Activated naive CD4-positive, alpha-beta T cell treated with anti-CD3 and anti-CD28 coated beads for 36 hours (primary cell): ENCODE data around the gene ADRB1. TPM values are rescaled to one million over a fixed set of nuclear protein-coding genes. Genes with fewer than 3 reads are reported as not detected.

Experiments
- CTCF ChIA-PET: fragments of 350-600 bp; sonication (Branson Sonifier 250); formaldehyde crosslinking; loops from one replicate; lab custom pipeline; 2021; ENCODE audit warnings: antibody characterized with exemption; lab: Charles Lee
- DNase-seq: peaks from one replicate; pipeline ENCODE4 v3.0.0-alpha.2; 2020
- H3K27ac Mint-ChIP-seq: one replicate; pipeline ENCODE4 v1.8.0; 2021; ENCODE audit warnings: mild to moderate bottlenecking, mixed read lengths
- H3K27me3 Mint-ChIP-seq: one replicate; pipeline ENCODE4 v1.8.0; 2021; ENCODE audit warnings: low read depth, mixed read lengths
- H3K36me3 Mint-ChIP-seq: one replicate; pipeline ENCODE4 v1.8.0; 2021; ENCODE audit warnings: low read depth, mixed read lengths
- H3K4me1 Mint-ChIP-seq: one replicate; pipeline ENCODE4 v1.8.0; 2021; ENCODE audit warnings: low read depth, mixed read lengths
- H3K4me3 Mint-ChIP-seq: one replicate; pipeline ENCODE4 v1.8.0; 2021; ENCODE audit warnings: mild to moderate bottlenecking, moderate library complexity, mixed read lengths
- H3K9me3 Mint-ChIP-seq: one replicate; pipeline ENCODE4 v1.8.0; 2021; ENCODE audit warnings: mixed read lengths
- intact Hi-C: fragments of 100-400 bp; cut with micrococcal nuclease; formaldehyde crosslinking; loops from one replicate; pipeline ENCODE4 v1.15.1; 2023
- total RNA-seq, 2 experiments: library from RNA; stranded (reverse); gene quantifications; one replicate each; pipeline ENCODE4 v1.2.3, GENCODE V29; 2021

ADRB1 gene
- total RNA-seq, 2 experiments from 2014 or later: not detected

DNA sequence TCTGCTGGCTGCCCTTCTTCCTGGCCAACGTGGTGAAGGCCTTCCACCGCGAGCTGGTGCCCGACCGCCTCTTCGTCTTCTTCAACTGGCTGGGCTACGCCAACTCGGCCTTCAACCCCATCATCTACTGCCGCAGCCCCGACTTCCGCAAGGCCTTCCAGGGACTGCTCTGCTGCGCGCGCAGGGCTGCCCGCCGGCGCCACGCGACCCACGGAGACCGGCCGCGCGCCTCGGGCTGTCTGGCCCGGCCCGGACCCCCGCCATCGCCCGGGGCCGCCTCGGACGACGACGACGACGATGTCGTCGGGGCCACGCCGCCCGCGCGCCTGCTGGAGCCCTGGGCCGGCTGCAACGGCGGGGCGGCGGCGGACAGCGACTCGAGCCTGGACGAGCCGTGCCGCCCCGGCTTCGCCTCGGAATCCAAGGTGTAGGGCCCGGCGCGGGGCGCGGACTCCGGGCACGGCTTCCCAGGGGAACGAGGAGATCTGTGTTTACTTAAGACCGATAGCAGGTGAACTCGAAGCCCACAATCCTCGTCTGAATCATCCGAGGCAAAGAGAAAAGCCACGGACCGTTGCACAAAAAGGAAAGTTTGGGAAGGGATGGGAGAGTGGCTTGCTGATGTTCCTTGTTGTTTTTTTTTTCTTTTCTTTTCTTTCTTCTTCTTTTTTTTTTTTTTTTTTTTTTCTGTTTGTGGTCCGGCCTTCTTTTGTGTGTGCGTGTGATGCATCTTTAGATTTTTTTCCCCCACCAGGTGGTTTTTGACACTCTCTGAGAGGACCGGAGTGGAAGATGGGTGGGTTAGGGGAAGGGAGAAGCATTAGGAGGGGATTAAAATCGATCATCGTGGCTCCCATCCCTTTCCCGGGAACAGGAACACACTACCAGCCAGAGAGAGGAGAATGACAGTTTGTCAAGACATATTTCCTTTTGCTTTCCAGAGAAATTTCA is 1.7 kb downstream of the ADRB1 start:
- Mint-ChIP-seq H3K36me3 (no peaks in the 10 kb centered on the region), H3K27me3 (peaks cover 62% of the 10 kb centered on the region), H3K9me3 (no peaks in the 10 kb centered on the region), H3K4me1 (peaks cover 11% of the 10 kb centered on the region), H3K4me3 (peak overlapping the region; percentile 61), H3K27ac (no peak overlapping the region)
- DNase-seq: no peak
- intact Hi-C loops: no loop called here
- CTCF ChIA-PET: interaction anchor here (1.8 kb wide), 1 partner anchor 57 kb away, joined by 4 read pairs; no protein-coding TSS in a partner anchor

DNA sequence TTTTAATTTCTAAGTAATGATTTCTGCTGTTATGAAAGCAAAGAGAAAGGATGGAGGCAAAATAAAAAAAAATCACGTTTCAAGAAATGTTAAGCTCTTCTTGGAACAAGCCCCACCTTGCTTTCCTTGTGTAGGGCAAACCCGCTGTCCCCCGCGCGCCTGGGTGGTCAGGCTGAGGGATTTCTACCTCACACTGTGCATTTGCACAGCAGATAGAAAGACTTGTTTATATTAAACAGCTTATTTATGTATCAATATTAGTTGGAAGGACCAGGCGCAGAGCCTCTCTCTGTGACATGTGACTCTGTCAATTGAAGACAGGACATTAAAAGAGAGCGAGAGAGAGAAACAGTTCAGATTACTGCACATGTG is 2.4 kb downstream of the ADRB1 start:
- H3K4me3 Mint-ChIP-seq: no peak overlapping the region
- H3K27ac Mint-ChIP-seq: no peak overlapping the region
- H3K27me3 Mint-ChIP-seq: peaks cover 61% of the 10 kb centered on the region
- H3K4me1 Mint-ChIP-seq: peaks cover 11% of the 10 kb centered on the region
- intact Hi-C loops: no loop called here
- no peak for DNase-seq
- CTCF ChIA-PET: interaction anchor here (1.8 kb wide), 1 partner anchor 56 kb away, joined by 4 read pairs; no protein-coding TSS in a partner anchor
- no peaks in the 10 kb centered on the region for H3K9me3 Mint-ChIP-seq
- H3K36me3 Mint-ChIP-seq: no peaks in the 10 kb centered on the region

DNA sequence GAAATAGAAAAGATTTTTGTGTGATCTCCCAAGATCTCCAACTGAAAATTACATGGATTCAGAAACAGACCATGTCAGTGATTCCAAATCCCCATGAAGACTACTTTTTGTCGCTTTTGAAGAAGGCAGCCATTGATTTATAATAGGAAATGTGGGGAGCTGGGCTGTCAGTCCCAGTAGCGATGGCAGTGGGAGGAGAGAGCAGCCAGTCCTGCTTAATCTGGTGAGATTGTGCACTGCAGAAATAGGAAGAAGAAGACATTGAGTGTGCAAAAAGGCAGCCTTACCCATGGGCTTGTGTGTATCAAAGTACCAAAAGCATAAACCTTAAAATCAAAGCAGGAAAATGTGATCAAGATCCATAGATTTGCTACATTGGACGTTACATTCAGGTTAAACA is 4.8 kb downstream of the ADRB1 start:
- peaks cover 50% of the 10 kb centered on the region for H3K27me3 Mint-ChIP-seq
- H3K4me3 Mint-ChIP-seq: no peak overlapping the region
- H3K9me3 Mint-ChIP-seq: no peaks in the 10 kb centered on the region
- H3K4me1 Mint-ChIP-seq: peaks cover 7% of the 10 kb centered on the region
- intact Hi-C loops: no loop called here
- no peak for DNase-seq
- H3K36me3 Mint-ChIP-seq: no peaks in the 10 kb centered on the region
- no peak overlapping the region for H3K27ac Mint-ChIP-seq
- CTCF ChIA-PET: interaction anchor here (0.6 kb wide), 1 partner anchor 243 kb away, joined by 5 read pairs; no protein-coding TSS in a partner anchor

DNA sequence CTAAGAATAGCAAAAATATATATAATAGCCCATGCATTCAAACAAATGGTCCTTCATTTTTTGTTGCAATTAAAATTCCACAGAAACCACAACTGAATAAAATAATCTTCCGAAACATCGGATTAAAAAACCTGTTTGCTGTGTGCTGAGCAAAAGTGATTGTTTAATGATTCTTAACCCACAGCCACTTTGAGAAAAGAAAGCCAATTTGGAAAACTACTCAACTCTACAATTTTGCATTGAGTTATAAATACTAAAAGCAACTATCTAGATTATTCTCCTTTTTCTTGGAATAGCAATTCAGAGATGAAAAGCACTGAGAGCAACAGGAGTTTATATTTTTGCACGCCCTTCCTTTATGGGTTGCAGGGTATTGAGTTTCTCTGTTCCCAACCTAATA is 8.0 kb downstream of the ADRB1 start:
- Mint-ChIP-seq H3K4me1 (no peaks in the 10 kb centered on the region), H3K9me3 (no peaks in the 10 kb centered on the region), H3K27ac (no peak overlapping the region), H3K4me3 (no peak overlapping the region), H3K27me3 (peaks cover 32% of the 10 kb centered on the region), H3K36me3 (no peaks in the 10 kb centered on the region)
- intact Hi-C loops: no loop called here
- no peak for DNase-seq
- CTCF ChIA-PET: no interaction called here

DNA sequence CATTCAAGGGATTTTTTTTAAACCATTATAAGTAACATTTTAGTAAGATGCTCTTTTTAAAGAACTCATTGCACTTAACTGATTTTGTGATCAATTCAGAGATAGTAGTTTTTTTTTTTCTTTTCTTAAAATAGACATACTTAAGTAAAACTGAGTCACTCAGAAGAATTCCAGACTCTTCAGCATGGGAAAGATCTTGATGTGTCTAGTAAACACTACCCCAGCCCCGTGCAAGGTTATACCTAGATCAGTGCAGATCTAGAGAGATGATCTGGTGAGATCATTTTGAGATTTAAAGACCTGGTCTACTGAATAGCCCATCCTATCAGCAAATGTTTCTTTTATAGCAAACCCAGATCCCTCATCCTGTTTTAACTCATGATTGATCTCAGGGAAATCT is 8.6 kb downstream of the ADRB1 start:
- H3K4me1 Mint-ChIP-seq: no peaks in the 10 kb centered on the region
- no peak for DNase-seq
- peaks cover 29% of the 10 kb centered on the region for H3K27me3 Mint-ChIP-seq
- H3K36me3 Mint-ChIP-seq: no peaks in the 10 kb centered on the region
- no peak overlapping the region for H3K4me3 Mint-ChIP-seq
- no peak overlapping the region for H3K27ac Mint-ChIP-seq
- no peaks in the 10 kb centered on the region for H3K9me3 Mint-ChIP-seq
- CTCF ChIA-PET: no interaction called here
- intact Hi-C loops: no loop called here

DNA sequence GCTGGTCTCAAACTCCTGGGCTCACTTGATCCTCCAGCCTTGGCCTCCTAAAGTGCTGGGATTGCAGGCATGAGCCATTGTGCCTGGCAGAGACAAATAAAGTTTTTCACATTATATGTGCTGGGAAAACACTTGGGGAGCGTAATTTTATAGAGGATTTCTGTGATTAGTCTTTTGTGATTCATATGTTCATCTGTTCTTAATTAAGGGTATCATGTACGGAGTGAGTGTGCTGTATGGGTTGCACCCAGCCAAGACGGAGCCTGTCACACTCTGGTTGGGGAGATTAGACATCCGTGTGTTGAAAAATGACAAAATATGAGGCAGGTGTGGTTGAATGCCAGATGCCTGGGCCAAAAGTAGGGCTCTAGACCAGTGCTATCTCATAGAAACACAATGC is 10.3 kb downstream of the ADRB1 start:
- intact Hi-C loops: no loop called here
- no peak overlapping the region for H3K27ac Mint-ChIP-seq
- H3K27me3 Mint-ChIP-seq: peaks cover 20% of the 10 kb centered on the region
- no peaks in the 10 kb centered on the region for H3K9me3 Mint-ChIP-seq
- H3K4me3 Mint-ChIP-seq: no peak overlapping the region
- no peak for DNase-seq
- CTCF ChIA-PET: interaction anchor here (0.6 kb wide), 1 partner anchor 1159 kb away, joined by 3 read pairs; no protein-coding TSS in a partner anchor
- H3K36me3 Mint-ChIP-seq: no peaks in the 10 kb centered on the region
- no peaks in the 10 kb centered on the region for H3K4me1 Mint-ChIP-seq

DNA sequence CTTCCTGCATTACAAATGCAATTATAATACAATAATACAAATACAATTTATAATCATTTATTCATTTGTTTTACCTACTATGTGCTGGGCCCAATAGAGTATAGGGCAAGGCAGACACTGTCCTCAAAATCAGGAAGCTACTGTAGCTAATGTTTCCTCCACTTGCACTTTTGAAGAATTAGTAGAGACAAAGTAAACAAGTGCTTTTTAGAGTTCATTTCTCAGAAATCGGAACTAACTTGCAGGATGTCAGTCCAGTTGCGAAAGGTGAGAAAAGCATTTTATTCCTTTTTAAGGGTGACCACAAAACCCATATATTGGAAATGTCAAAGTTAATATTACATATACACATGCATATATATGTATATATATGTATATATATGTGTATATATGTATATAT is 14.2 kb downstream of the ADRB1 start:
- intact Hi-C loops: no loop called here
- Mint-ChIP-seq H3K27ac (no peak overlapping the region), H3K27me3 (peaks cover 4% of the 10 kb centered on the region), H3K9me3 (no peaks in the 10 kb centered on the region), H3K4me1 (no peaks in the 10 kb centered on the region), H3K36me3 (no peaks in the 10 kb centered on the region), H3K4me3 (no peak overlapping the region)
- CTCF ChIA-PET: interaction anchor here (0.6 kb wide), 1 partner anchor 226 kb away, joined by 3 read pairs; no protein-coding TSS in a partner anchor
- no peak for DNase-seq

DNA sequence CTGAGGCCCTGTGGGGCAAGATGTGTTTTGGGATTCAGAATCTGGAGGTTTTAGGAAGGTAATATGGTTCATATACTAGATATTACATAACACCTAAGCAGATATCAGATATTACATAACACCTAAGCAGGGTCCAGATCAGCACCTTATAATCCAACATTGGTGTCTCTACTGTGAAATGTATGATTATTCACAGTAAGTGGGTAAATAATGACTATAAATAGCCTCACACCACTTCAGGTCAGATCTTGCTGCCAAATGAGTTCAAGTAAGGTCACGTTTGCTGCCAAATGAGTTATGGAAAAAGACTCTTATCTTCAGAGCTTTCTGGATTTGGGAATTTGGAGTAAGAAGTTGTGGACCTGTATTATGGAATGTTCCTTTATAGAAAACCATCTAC is 14.6 kb downstream of the ADRB1 start:
- Mint-ChIP-seq H3K36me3 (no peaks in the 10 kb centered on the region), H3K4me1 (no peaks in the 10 kb centered on the region)
- CTCF ChIA-PET: interaction anchor here (0.6 kb wide), 1 partner anchor 227 kb away, joined by 3 read pairs; no protein-coding TSS in a partner anchor

DNA sequence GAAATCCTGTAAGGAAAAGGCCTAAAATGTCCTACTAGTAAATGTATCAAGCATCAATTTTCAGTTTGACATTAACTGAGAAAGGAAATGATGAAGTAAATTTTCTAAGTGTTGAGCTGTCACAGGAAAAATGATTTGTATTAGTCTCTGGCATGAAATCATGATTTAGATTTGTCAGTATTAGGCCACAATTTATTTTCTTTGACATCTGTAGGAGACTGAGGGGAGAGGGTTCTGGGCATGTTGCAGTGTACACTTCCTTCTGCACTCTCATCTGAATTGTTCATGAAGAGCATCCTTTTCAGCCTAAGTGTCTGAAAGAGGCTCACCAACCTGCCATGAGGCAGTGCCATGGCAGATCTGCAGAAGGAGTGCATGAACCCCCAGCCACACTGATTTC is 15.9 kb downstream of the ADRB1 start:
- CTCF ChIA-PET: interaction anchor here (1.4 kb wide), 1 partner anchor 10 kb away, joined by 3 read pairs; no protein-coding TSS in a partner anchor
- no peaks in the 10 kb centered on the region for H3K9me3 Mint-ChIP-seq
- H3K4me3 Mint-ChIP-seq: no peak overlapping the region
- no peaks in the 10 kb centered on the region for H3K36me3 Mint-ChIP-seq
- intact Hi-C loops: no loop called here
- no peaks in the 10 kb centered on the region for H3K4me1 Mint-ChIP-seq
- peaks cover 4% of the 10 kb centered on the region for H3K27me3 Mint-ChIP-seq
- no peak for DNase-seq
- no peak overlapping the region for H3K27ac Mint-ChIP-seq

More for the DNA sequence above, 14.6 kb downstream of the ADRB1 start:
- no peaks in the 10 kb centered on the region for H3K9me3 Mint-ChIP-seq
- intact Hi-C loops: no loop called here
- H3K27me3 Mint-ChIP-seq: peaks cover 6% of the 10 kb centered on the region
- H3K4me3 Mint-ChIP-seq: no peak overlapping the region
- no peak for DNase-seq
- H3K27ac Mint-ChIP-seq: no peak overlapping the region

DNA sequence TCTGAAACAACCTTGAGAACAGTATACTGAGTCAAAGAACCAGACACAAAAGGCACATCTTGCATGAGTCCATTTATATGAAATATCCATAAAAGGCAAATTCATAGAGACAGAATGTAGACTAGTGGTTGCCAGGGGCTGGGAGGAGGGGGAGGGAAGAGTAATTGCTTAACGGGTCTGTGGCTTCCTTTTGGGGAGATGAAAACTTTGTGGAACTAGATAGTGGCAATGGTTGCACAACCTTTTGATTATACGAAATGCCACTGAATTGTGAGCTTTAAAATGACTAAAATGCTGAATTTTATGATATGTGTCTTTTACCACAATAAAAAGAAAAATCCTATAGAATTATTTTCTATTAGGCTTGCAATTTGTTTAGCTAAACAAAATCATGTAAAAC is 16.8 kb downstream of the ADRB1 start:
- CTCF ChIA-PET: interaction anchor here (0.9 to 1.4 kb wide), 2 partner anchors 9 to 203 kb away, joined by 3 read pairs; no protein-coding TSS in a partner anchor
- DNase-seq: no peak
- Mint-ChIP-seq H3K36me3 (no peaks in the 10 kb centered on the region), H3K27me3 (peaks cover 2% of the 10 kb centered on the region), H3K4me1 (no peaks in the 10 kb centered on the region), H3K4me3 (no peak overlapping the region), H3K9me3 (no peaks in the 10 kb centered on the region), H3K27ac (no peak overlapping the region)
- intact Hi-C loops: no loop called here

DNA sequence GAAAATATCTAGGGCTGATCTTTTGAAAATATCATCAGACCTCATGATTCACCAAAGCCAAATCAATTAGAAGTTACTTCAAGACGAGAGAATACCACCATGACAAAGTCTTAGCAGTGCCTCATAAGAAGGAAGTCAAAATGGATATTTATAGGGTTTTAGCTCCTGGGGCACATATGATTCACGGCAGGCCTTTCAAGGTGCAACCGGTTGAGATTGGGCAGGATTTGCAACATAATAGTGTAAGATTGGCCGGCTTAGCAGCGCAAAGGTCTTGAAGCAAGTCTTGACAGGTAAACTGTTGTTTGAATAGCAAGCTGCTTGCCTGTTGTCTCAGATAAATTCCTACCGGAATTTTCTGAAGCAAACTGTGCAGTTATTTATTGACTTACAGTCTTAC is 17.5 kb downstream of the ADRB1 start:
- intact Hi-C loops: no loop called here
- no peak for DNase-seq
- H3K4me3 Mint-ChIP-seq: no peak overlapping the region
- no peaks in the 10 kb centered on the region for H3K4me1 Mint-ChIP-seq
- peaks cover 2% of the 10 kb centered on the region for H3K27me3 Mint-ChIP-seq
- no peaks in the 10 kb centered on the region for H3K36me3 Mint-ChIP-seq
- no peak overlapping the region for H3K27ac Mint-ChIP-seq
- CTCF ChIA-PET: interaction anchor here (1.4 kb wide), 1 partner anchor 8 kb away, joined by 3 read pairs; no protein-coding TSS in a partner anchor
- H3K9me3 Mint-ChIP-seq: no peaks in the 10 kb centered on the region

DNA sequence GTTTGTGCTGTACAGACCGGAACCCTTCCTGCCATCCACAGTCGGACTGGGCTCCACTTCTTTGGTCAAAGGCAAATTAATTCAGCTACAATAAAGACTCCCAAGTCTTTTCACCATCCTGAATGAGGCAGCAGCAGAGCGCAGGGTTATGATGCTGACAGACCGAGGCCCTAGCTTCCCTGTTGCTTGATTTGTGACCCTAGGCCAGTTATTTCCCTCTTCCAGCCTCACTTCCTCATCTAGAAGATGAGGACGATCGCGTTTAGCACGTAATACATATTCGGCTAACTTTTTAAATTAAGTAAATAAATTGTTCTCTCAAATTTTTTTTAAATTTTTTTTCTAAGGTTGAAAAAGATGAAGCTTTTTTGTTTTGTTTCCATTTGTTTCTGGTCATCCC is 18.1 kb downstream of the ADRB1 start:
- Mint-ChIP-seq H3K4me3 (no peak overlapping the region), H3K36me3 (no peaks in the 10 kb centered on the region), H3K4me1 (no peaks in the 10 kb centered on the region), H3K27me3 (peaks cover 2% of the 10 kb centered on the region), H3K27ac (no peak overlapping the region), H3K9me3 (no peaks in the 10 kb centered on the region)
- intact Hi-C loops: no loop called here
- CTCF ChIA-PET: no interaction called here
- no peak for DNase-seq
